GM23338 (cell line): ENCODE measurements around the gene USP3.

Experiments
- CREB1 ChIP-seq: fragments of 250-450 bp; sonication (Bioruptor Pico); IDR thresholded peaks from 2 replicates; pipeline ENCODE4 v1.5.0; 2020; ENCODE audit warnings: low read depth, mild to moderate bottlenecking, moderate library complexity
- CTCF ChIP-seq, 2 experiments: fragments of 200-600 bp in 1 of 2; sonication (generic) in 1 of 2; conservative IDR thresholded peaks; 2 replicates each; pipeline versions ENCODE4 v1.5.1 to v1.6.1; 2016 to 2017; ENCODE audit warnings: antibody characterized with exemption in 2 of 2, low read depth in 2 of 2, mild to moderate bottlenecking in 2 of 2, moderate library complexity in 1 of 2
- ETS1 ChIP-seq: IDR thresholded peaks from 2 replicates; pipeline ENCODE4 v1.6.1; 2016; ENCODE audit warnings: antibody characterized with exemption
- EZH2 ChIP-seq: fragments of 200-600 bp; sonication (generic); IDR thresholded peaks from one replicate; pipeline ENCODE4 v1.8.0; 2017; ENCODE audit warnings: antibody characterized with exemption, mild to moderate bottlenecking, low read depth; ENCODE audit not compliant: unreplicated experiment
- EZH2phosphoT487 ChIP-seq: fragments of 200-600 bp; sonication (generic); IDR thresholded peaks from one replicate; pipeline ENCODE4 v1.8.1; 2018; ENCODE audit warnings: antibody characterized with exemption; ENCODE audit not compliant: unreplicated experiment
- NANOG ChIP-seq: IDR thresholded peaks from 2 replicates; pipeline ENCODE4 v1.6.1; 2016; ENCODE audit warnings: antibody characterized with exemption, borderline replicate concordance
- POLR2AphosphoS5 ChIP-seq: IDR thresholded peaks from 2 replicates; pipeline ENCODE4 v1.6.1; 2016; ENCODE audit warnings: antibody characterized with exemption, low read depth
- REST ChIP-seq: IDR thresholded peaks from one replicate; pipeline ENCODE4 v1.6.1; 2018; ENCODE audit warnings: antibody characterized with exemption; ENCODE audit not compliant: unreplicated experiment
- ZNF331 ChIP-seq: fragments of 250-450 bp; sonication (Bioruptor Pico); IDR thresholded peaks from 2 replicates; pipeline ENCODE4 v1.5.0; 2020; ENCODE audit warnings: low read depth, mild to moderate bottlenecking, moderate library complexity

- TF ChIP-seq EZH2 (peak; percentile 48), CTCF (conservative IDR thresholded peaks at IDR 0.05; ENCODE audit: low read depth in 2 of 2) (no peak), ETS1 (no peak), NANOG (no peak), POLR2AphosphoS5 (no peak), REST (no peak), EZH2phosphoT487 (no peak), CREB1 (CRISPR knock-in tag) (no peak), ZNF331 (CRISPR knock-in tag) (no peak)
Measured at GRCh38 chr15:63601704-63602185, 97.4 kb downstream of the USP3 start.
